ENCODE measurements around the gene CEMIP.

DNA sequence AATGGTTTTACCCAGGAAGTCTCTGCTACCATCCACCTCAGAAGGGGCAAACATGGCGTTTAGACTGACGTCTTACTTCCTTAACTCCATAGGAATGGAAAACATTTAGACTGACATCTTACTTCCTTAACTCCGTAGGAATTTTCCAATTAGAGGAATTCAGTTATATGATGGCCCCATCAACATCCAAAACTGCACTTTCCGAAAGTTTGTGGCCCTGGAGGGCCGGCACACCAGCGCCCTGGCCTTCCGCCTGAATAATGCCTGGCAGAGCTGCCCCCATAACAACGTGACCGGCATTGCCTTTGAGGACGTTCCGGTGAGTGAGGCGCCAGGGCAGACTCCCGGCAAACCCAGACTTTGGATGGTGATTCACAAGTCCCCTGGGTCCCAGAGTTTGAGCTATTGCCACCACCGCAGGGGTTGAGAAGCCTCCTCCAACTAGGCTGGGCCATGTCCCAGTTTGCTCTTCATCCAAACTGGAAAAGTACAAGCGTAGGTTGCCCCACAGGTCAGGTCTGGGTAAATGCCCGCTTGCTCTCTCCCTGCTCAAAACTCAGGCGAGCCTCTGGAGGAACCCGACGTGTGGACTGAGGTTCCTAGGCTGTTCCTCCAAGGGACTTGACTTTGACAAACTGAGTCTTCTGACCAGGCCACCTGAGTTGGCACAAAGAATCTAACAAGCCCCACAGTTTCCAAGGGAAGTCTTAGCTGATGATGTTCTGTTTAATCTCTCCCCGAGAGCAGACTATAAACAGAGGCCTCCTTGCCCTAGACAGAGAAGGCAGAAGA is 152.7 kb downstream of the CEMIP start:
- TF ChIP-seq SP1 (IDR thresholded peaks at IDR 0.05) (no peak), SP1 (CRISPR knock-in tag; IDR thresholded peaks at IDR 0.05) (no peak), CHD2 (IDR thresholded peaks at IDR 0.05; ENCODE audit: low read depth, low read length) (no peak), DMAP1 (CRISPR knock-in tag; IDR thresholded peaks at IDR 0.05) (no peak)
- TF ChIP-seq, protein P1, sequence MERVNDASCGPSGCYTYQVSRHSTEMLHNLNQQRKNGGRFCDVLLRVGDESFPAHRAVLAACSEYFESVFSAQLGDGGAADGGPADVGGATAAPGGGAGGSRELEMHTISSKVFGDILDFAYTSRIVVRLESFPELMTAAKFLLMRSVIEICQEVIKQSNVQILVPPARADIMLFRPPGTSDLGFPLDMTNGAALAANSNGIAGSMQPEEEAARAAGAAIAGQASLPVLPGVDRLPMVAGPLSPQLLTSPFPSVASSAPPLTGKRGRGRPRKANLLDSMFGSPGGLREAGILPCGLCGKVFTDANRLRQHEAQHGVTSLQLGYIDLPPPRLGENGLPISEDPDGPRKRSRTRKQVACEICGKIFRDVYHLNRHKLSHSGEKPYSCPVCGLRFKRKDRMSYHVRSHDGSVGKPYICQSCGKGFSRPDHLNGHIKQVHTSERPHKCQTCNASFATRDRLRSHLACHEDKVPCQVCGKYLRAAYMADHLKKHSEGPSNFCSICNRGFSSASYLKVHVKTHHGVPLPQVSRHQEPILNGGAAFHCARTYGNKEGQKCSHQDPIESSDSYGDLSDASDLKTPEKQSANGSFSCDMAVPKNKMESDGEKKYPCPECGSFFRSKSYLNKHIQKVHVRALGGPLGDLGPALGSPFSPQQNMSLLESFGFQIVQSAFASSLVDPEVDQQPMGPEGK (CRISPR knock-in tag; IDR thresholded peaks at IDR 0.05): no peak
